H1 (cell line): ENCODE measurements around the gene SLC22A23. TPM values are rescaled to one million over a fixed set of nuclear protein-coding genes. Genes with fewer than 3 reads are reported as not detected.

Experiments
- CTCF ChIA-PET: fragments of 300-600 bp; sonication (Branson Sonifier 250); formaldehyde crosslinking; loops from one replicate; lab custom pipeline; 2021; ENCODE audit not compliant: partially characterized antibody; lab: Charles Lee
- POLR2A ChIA-PET: fragments of 300-600 bp; sonication (Branson Sonifier 250); formaldehyde crosslinking; loops from one replicate; lab custom pipeline; 2021; ENCODE audit warnings: inconsistent platforms; ENCODE audit not compliant: partially characterized antibody; lab: Charles Lee
- DNase-seq, 2 experiments: peaks; one replicate each; pipeline versions ENCODE4 v3.0.0 to v3.0.0-alpha.2; 2010 to 2022; ENCODE audit warnings: low spot score in 2 of 2, low read depth in 1 of 2, mixed read lengths in 1 of 2
- FAIRE-seq: peaks from 2 replicates; lab custom pipeline; 2011; peaks lifted over from hg19 to GRCh38; lab: Jason Lieb, UNC
- H2AFZ ChIP-seq: 2 replicates; pipeline ENCODE4 v1.8.1; 2012; ENCODE audit warnings: low read length, inconsistent platforms
- H2AK5ac ChIP-seq: 2 replicates; pipeline ENCODE4 v1.6.1; 2013; ENCODE audit warnings: low read depth, low read length
- H2BK120ac ChIP-seq: replicated peaks from 2 replicates; pipeline ENCODE3; 2013; ENCODE audit warnings: low read depth, low read length, inconsistent platforms
- H2BK12ac ChIP-seq: 2 replicates; pipeline ENCODE4 v1.6.1; 2013; ENCODE audit warnings: low read depth, low read length
- H2BK15ac ChIP-seq: 2 replicates; pipeline ENCODE4 v1.6.1; 2013; ENCODE audit warnings: low read length
- H2BK20ac ChIP-seq: 2 replicates; pipeline ENCODE4 v1.6.1; 2013; ENCODE audit warnings: low read length
- H2BK5ac ChIP-seq: 2 replicates; pipeline ENCODE4 v1.6.1; 2013; ENCODE audit warnings: low read depth, low read length
- H3K14ac ChIP-seq: 2 replicates; pipeline ENCODE4 v1.6.1; 2013; ENCODE audit warnings: inconsistent platforms; ENCODE audit not compliant: insufficient read length
- H3K18ac ChIP-seq: 2 replicates; pipeline ENCODE4 v1.6.1; 2013; ENCODE audit warnings: low read length; ENCODE audit errors: extremely low read depth
- H3K23ac ChIP-seq: 2 replicates; pipeline ENCODE4 v1.6.1; 2013; ENCODE audit warnings: inconsistent platforms; ENCODE audit not compliant: insufficient read length
- H3K23me2 ChIP-seq: 2 replicates; pipeline ENCODE4 v1.6.1; 2013; ENCODE audit warnings: low read depth, low read length
- H3K27ac ChIP-seq: 2 replicates; pipeline ENCODE4 v1.6.1; 2011; ENCODE audit warnings: low read depth, low read length, inconsistent platforms
- H3K27me3 ChIP-seq, 4 experiments: replicated peaks in 1 of 4; 1 replicate in 1 of 4; 2 replicates in 3 of 4; pipeline versions ENCODE4 v1.6.1 to v1.8.1; 2011 to 2013; ENCODE audit warnings: low read length in 3 of 4, mild to moderate bottlenecking in 3 of 4, inconsistent platforms in 2 of 4, mixed read lengths in 2 of 4, moderate library complexity in 1 of 4; ENCODE audit not compliant: control insufficient read depth in 3 of 4, insufficient read depth in 3 of 4; ENCODE audit errors: extremely low read depth in 1 of 4
- H3K36me3 ChIP-seq, 4 experiments: 2 replicates each; pipeline versions ENCODE4 v1.6.1 to v1.8.1; 2011 to 2013; ENCODE audit warnings: mild to moderate bottlenecking in 4 of 4, low read length in 3 of 4, moderate library complexity in 2 of 4, control low read depth in 1 of 4, inconsistent platforms in 1 of 4; ENCODE audit not compliant: insufficient read depth in 4 of 4, control insufficient read depth in 2 of 4
- H3K4ac ChIP-seq: replicated peaks from 2 replicates; pipeline ENCODE3; 2013; ENCODE audit warnings: low read length, low read depth, mixed read lengths, inconsistent platforms; ENCODE audit not compliant: insufficient read length
- H3K4me1 ChIP-seq, 4 experiments: replicated peaks in 1 of 4; 1 replicate in 1 of 4; 2 replicates in 3 of 4; pipeline versions ENCODE4 v1.6.1 to v1.8.1; 2011 to 2013; ENCODE audit warnings: low read length in 3 of 4, inconsistent platforms in 2 of 4, mixed read lengths in 1 of 4; ENCODE audit not compliant: insufficient read depth in 4 of 4, control insufficient read depth in 3 of 4
- H3K4me2 ChIP-seq, 2 experiments: 2 replicates each; pipeline versions ENCODE4 v1.6.1 to v1.8.1; 2011 to 2013; ENCODE audit warnings: low read depth in 2 of 2, low read length in 2 of 2, control low read depth in 1 of 2, inconsistent platforms in 1 of 2, mild to moderate bottlenecking in 1 of 2; ENCODE audit not compliant: insufficient read depth in 1 of 2
- H3K4me3 ChIP-seq, 4 experiments: fragments of 200-600, 300-600 bp in 1 of 4; sonication (generic), shearing (Covaris generic), sonication (Bioruptor Twin) in 1 of 4; 2 replicates each; pipeline versions ENCODE4 v1.5.1 to v1.8.1; 2011 to 2016; ENCODE audit warnings: low read length in 4 of 4, low read depth in 3 of 4, control low read depth in 2 of 4, inconsistent platforms in 2 of 4, mild to moderate bottlenecking in 2 of 4, mixed read lengths in 1 of 4, moderate library complexity in 1 of 4; ENCODE audit not compliant: insufficient read depth in 2 of 4; ENCODE audit errors: extremely low read depth in 1 of 4
- H3K56ac ChIP-seq: replicated peaks from 2 replicates; pipeline ENCODE3; 2013; ENCODE audit warnings: low read depth, mild to moderate bottlenecking, mixed read lengths, low read length, inconsistent platforms; ENCODE audit not compliant: insufficient read length
- H3K79me1 ChIP-seq: 2 replicates; pipeline ENCODE4 v1.6.1; 2013; ENCODE audit warnings: low read depth, low read length, control low read depth
- H3K79me2 ChIP-seq, 2 experiments: 2 replicates each; pipeline versions ENCODE4 v1.6.1 to v1.8.1; 2012 to 2013; ENCODE audit warnings: low read length in 2 of 2, mild to moderate bottlenecking in 2 of 2, inconsistent platforms in 1 of 2; ENCODE audit not compliant: insufficient read depth in 2 of 2, control insufficient read depth in 1 of 2
- H3K9ac ChIP-seq, 4 experiments: replicated peaks in 1 of 4; 1 replicate in 1 of 4; 2 replicates in 3 of 4; pipeline versions ENCODE4 v1.6.1 to v1.8.1; 2011 to 2013; ENCODE audit warnings: low read depth in 3 of 4, low read length in 3 of 4, control low read depth in 2 of 4, mild to moderate bottlenecking in 2 of 4, moderate library complexity in 2 of 4, inconsistent platforms in 1 of 4; ENCODE audit errors: extremely low read depth in 1 of 4
- H3K9me3 ChIP-seq, 2 experiments: 2 replicates each; pipeline versions ENCODE4 v1.6.1 to v1.8.1; 2012 to 2013; ENCODE audit warnings: mild to moderate bottlenecking in 2 of 2, moderate library complexity in 2 of 2, control low read depth in 1 of 2, inconsistent platforms in 1 of 2, low read depth in 1 of 2, low read length in 1 of 2, mixed read lengths in 1 of 2; ENCODE audit not compliant: insufficient read depth in 2 of 2
- H4K20me1 ChIP-seq, 2 experiments: replicated peaks in 1 of 2; 2 replicates each; pipeline versions ENCODE3 to v1.8.1; 2011 to 2013; ENCODE audit warnings: inconsistent platforms in 2 of 2, low read length in 2 of 2, mild to moderate bottlenecking in 1 of 2; ENCODE audit not compliant: insufficient read depth in 2 of 2, control insufficient read depth in 1 of 2
- H4K5ac ChIP-seq: 2 replicates; pipeline ENCODE4 v1.6.1; 2013; ENCODE audit warnings: low read length, low read depth, mixed read lengths, inconsistent platforms; ENCODE audit not compliant: insufficient read length
- H4K8ac ChIP-seq: 2 replicates; pipeline ENCODE4 v1.8.0; 2013; ENCODE audit warnings: mild to moderate bottlenecking, moderate library complexity, low read length, inconsistent platforms; ENCODE audit not compliant: insufficient read depth; ENCODE audit errors: extremely low read depth
- H4K91ac ChIP-seq: replicated peaks from 2 replicates; pipeline ENCODE3; 2013; ENCODE audit warnings: low read length, mixed read lengths, inconsistent platforms; ENCODE audit not compliant: insufficient read length
- ATF2 ChIP-seq: IDR thresholded peaks from 2 replicates; pipeline ENCODE4 v1.6.1; 2012; ENCODE audit warnings: low read length, inconsistent platforms
- CTCF ChIP-seq, 3 experiments: IDR thresholded peaks; 1 replicate in 2 of 3; 2 replicates in 1 of 3; pipeline versions ENCODE4 v1.5.1 to v1.6.1; 2011; ENCODE audit warnings: low read length in 3 of 3, mild to moderate bottlenecking in 3 of 3, inconsistent platforms in 2 of 3, low read depth in 1 of 3, moderate library complexity in 1 of 3; ENCODE audit not compliant: insufficient read depth in 1 of 3; ENCODE audit errors: control extremely low read depth in 1 of 3
- JUN ChIP-seq: IDR thresholded peaks from 2 replicates; pipeline ENCODE4 v1.6.1; 2011; ENCODE audit warnings: low read depth, mild to moderate bottlenecking, improper control_type of control experiment, low read length
- SP2 ChIP-seq: IDR thresholded peaks from 2 replicates; pipeline ENCODE4 v1.6.1; 2012; ENCODE audit warnings: mild to moderate bottlenecking, low read length, inconsistent platforms
- TBP ChIP-seq: IDR thresholded peaks from 2 replicates; pipeline ENCODE4 v1.6.1; 2011; ENCODE audit warnings: low read depth, low read length, improper control_type of control experiment
- WGBS, 2 experiments: shearing (Covaris generic) in 1 of 2; methylation state at CpG; one replicate each; pipeline versions ENCODE4 v1.1.6 to v1.1.7; 2013 to 2015; ENCODE audit warnings: low lambda C conversion rate in 2 of 2, mixed read lengths in 2 of 2, inconsistent platforms in 1 of 2, low coverage in 1 of 2, missing lambda C conversion rate in 1 of 2; ENCODE audit not compliant: insufficient replicate concordance in 2 of 2, insufficient coverage in 1 of 2, insufficient read length in 1 of 2; ENCODE audit errors: extremely low coverage in 1 of 2, missing lambda C conversion rate in 1 of 2; 5-methylcytosine and 5-hydroxymethylcytosine counted together
- polyA plus RNA-seq, 7 experiments: library from polyadenylated mRNA; depleted of rRNA in 3 of 7; stranded (reverse) in 5 of 7; unstranded in 2 of 7; fragments of >200 nt in 5 of 7; fragments of 200-250 nt in 2 of 7; gene quantifications; 1 replicate in 5 of 7; 2 replicates in 1 of 7; 4 replicates in 1 of 7; pipeline versions ENCODE4 v1.2.1 to v1.2.3, GENCODE V29; 2011 to 2013; ENCODE audit warnings: missing spikeins in 2 of 7, mixed read lengths in 2 of 7
- total RNA-seq: library from RNA; stranded (reverse); fragmentation: NEBNext Ultra II Directional; extraction: Animal tissue kit (Norgen Biotek cat#: 25700); gene quantifications from 2 replicates; pipeline ENCODE4 v1.2.1, GENCODE V29; 2021

The SLC22A23 gene
- total and polyA plus RNA-seq, 2 of the 8 experiments (the other 6 are each of a cell fraction or from before 2014, with no cell fraction given): 9.9 to 38.4 TPM

DNA sequence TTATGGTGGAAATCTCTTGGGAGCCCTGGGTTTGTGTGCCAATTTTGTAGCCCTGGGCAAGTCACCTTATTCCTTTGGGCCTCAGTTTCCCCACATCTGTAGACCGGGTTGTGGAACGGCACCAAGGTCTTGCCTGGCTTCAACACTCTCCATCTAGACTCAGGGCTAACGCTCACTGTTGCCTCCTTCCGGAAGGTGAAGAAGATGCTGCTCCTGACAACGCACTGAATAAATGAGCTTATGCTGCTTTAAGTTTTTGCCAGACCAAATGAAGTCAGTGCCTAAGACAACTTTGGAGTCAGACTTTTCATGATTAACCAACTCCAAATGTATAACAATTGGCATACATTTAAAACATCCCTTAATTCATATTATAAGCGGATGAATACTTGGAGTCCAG is 145.0 kb downstream of the SLC22A23 start:
- DNase-seq: no peak
- no peak overlapping the region for H3K27ac ChIP-seq
- peaks cover 0 to 5% (median 2%) of the 10 kb centered on the region in 4 experiments; a peak in 3 of 7 replicates for H3K4me1 ChIP-seq
- CTCF ChIA-PET: interaction anchor here (0.8 to 2.8 kb wide), 5 partner anchors 10 to 85 kb away, joined by 3 to 10 read pairs (median 4); no protein-coding TSS in a partner anchor
- H3K23ac ChIP-seq: no peak overlapping the region
- no peak overlapping the region for H3K4ac ChIP-seq
- no peak overlapping the region for H2BK20ac ChIP-seq
- no peak overlapping the region for H2AFZ ChIP-seq
- H2AK5ac ChIP-seq: no peak overlapping the region
- H4K91ac ChIP-seq: no peak overlapping the region
- no peak overlapping the region for H4K5ac ChIP-seq
- H3K18ac ChIP-seq: no peak overlapping the region
- no peak overlapping the region for H2BK12ac ChIP-seq
- no peak overlapping the region for H3K4me2 ChIP-seq
- POLR2A ChIA-PET: no interaction called here
- no peak overlapping the region for H2BK120ac ChIP-seq
- no peak overlapping the region for H3K9ac ChIP-seq
- H2BK15ac ChIP-seq: no peak overlapping the region
- FAIRE-seq: no peak
- H3K27me3 ChIP-seq: no peaks in the 10 kb centered on the region
- no peaks in the 10 kb centered on the region for H3K23me2 ChIP-seq
- no peaks in the 10 kb centered on the region for H4K20me1 ChIP-seq
- H3K79me2 ChIP-seq: peaks cover 0 to 2% of the 10 kb centered on the region in 2 experiments; a peak in 1 of 4 replicates
- TF ChIP-seq ATF2 (no peak), JUN (no peak), TBP (no peak), SP2 (no peak), CTCF (IDR thresholded peaks at IDR 0.05; ENCODE audit: control extremely low read depth in 1 of 3, insufficient read depth in 1 of 3, low read depth in 1 of 3, low read length in 3 of 3) (peak in 1 of 3 experiments; percentile 34; a peak in 2 of 4 replicates)
- H4K8ac ChIP-seq: no peak overlapping the region
- H3K9me3 ChIP-seq: no peaks in the 10 kb centered on the region
- WGBS, 2 experiments: 83% methylated on average over 6 of the region's 6 CpGs; no CpG with 5 or more reads in 1 of the 2 experiments
- H3K56ac ChIP-seq: no peak overlapping the region
- H2BK5ac ChIP-seq: no peak overlapping the region
- H3K79me1 ChIP-seq: peaks cover 10% of the 10 kb centered on the region; the same call in 1 of the 2 replicates
- H3K36me3 ChIP-seq: no peaks in the 10 kb centered on the region
- no peak overlapping the region for H3K4me3 ChIP-seq
- no peak overlapping the region for H3K14ac ChIP-seq
